NCI-H187 (cell line): ENCODE data around the gene KCNAB2.
"Not testable (repeated sequence)": the region's sequence is repeated elsewhere in the genome, so short reads cannot be mapped to it uniquely, and the experiment has no call there.

Experiments used
- DNase-seq, 2 experiments: peaks; one replicate each; lab custom pipeline; 2025; lab: John Stamatoyannopoulos, UW

Gene KCNAB2

GRCh38 chr1:6010554-6010953, 35.1 kb upstream of the KCNAB2 start:
- no peak for DNase-seq

GRCh38 chr1:6011161-6011945, 34.3 kb upstream of the KCNAB2 start:
- DNase-seq, result no peak

GRCh38 chr1:6011946-6012258, 33.8 kb upstream of the KCNAB2 start:
- no peak for DNase-seq

- DNase-seq, result no peak
Observed at GRCh38 chr1:6012529-6013318, 33.0 kb upstream of the KCNAB2 start.

- DNase-seq, result no peak
Observed at GRCh38 chr1:6013491-6013890, 32.2 kb upstream of the KCNAB2 start.

- DNase-seq, result no peak
Observed at GRCh38 chr1:6014130-6014999, 31.3 kb upstream of the KCNAB2 start.

GRCh38 chr1:6016191-6016865, 29.4 kb upstream of the KCNAB2 start:
- DNase-seq, result no peak

- not testable (repeated sequence) for DNase-seq
Observed at GRCh38 chr1:6017654-6018053, 28.0 kb upstream of the KCNAB2 start.

- no peak for DNase-seq
Observed at GRCh38 chr1:6019166-6019845, 26.4 kb upstream of the KCNAB2 start.

- DNase-seq, result no peak
Observed at GRCh38 chr1:6022193-6022592, 23.5 kb upstream of the KCNAB2 start.

GRCh38 chr1:6023346-6023745, 22.3 kb upstream of the KCNAB2 start:
- no peak for DNase-seq

GRCh38 chr1:6024376-6024775, 21.3 kb upstream of the KCNAB2 start:
- DNase-seq, result no peak

GRCh38 chr1:6025269-6026094, 20.2 kb upstream of the KCNAB2 start:
- no peak for DNase-seq

- peak; percentile 35 to 66 for DNase-seq
Observed at GRCh38 chr1:6026095-6026809, 19.4 kb upstream of the KCNAB2 start.

- no peak for DNase-seq
Observed at GRCh38 chr1:6027591-6027990, 18.1 kb upstream of the KCNAB2 start.

- no peak for DNase-seq
Observed at GRCh38 chr1:6028042-6028850, 17.4 kb upstream of the KCNAB2 start.

- no peak for DNase-seq
Observed at GRCh38 chr1:6029351-6029750, 16.3 kb upstream of the KCNAB2 start.

- DNase-seq, result no peak
Observed at GRCh38 chr1:6030132-6030531, 15.6 kb upstream of the KCNAB2 start.
